NCI-H2081 treated with DMSO at 0.1 percent for 48 hours (cell line): ENCODE results near the gene SH3RF2.

ENCODE experiments used
- DNase-seq: peaks from one replicate; lab custom pipeline; 2025; lab: John Stamatoyannopoulos, UW

The SH3RF2 gene

DNA sequence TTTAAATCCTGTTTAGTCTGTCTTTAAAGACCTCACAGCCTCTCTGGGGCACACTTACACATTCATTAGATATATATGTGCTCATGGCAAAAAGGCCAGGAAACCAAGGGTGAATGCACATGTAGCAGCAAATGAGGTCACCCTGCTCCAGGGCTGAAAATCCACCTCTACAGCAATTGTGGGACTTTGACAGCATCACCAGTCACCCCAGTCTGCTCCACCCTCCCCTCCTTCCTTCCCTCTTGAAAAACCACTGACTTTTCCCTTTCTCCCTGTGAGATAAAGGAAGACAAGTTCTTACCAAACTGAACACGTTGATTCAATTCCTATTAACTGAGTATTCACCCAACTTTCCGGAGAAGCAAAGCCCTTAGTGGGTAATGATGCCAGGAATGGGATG is 15.2 kb upstream of the SH3RF2 start:
- DNase-seq = no peak

DNA sequence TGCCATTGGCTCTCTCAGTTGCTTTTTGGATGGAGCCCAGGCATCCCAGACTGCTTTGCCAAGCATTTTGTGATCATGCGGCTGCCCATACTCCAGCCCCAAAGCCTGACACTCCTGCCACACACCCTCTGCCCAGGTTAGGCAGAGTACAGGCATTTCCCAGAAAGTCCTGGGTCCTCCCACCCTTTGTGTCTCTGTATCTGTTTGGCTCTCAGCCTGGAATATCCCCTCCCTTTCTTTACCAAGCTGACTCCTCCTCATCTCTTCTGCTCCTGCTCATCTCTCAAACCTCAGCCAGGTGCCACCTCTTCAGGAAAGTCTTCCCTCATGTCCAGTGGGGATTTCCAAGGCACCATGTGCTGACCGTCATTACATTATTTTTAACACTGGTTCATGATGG is 14.3 kb upstream of the SH3RF2 start:
- no peak for DNase-seq

DNA sequence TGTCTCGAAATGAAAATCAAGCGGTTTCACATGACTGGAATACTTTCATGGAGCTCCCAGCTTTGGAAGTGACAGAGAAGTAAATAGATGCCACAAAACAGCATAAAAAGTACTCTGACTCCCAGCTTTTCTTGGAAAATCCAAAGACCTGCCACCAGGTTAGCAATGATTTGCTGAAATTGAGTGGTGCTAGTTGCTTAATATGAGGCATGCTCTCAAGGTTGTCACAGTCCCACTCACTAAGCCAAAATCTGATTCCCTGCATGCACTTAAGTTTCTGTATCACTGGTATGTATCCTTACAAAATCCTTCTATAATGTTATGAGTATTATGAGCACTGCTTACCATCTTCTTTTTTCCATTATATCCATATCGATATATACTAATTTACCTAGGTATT is 13.0 kb upstream of the SH3RF2 start:
- no peak for DNase-seq

DNA sequence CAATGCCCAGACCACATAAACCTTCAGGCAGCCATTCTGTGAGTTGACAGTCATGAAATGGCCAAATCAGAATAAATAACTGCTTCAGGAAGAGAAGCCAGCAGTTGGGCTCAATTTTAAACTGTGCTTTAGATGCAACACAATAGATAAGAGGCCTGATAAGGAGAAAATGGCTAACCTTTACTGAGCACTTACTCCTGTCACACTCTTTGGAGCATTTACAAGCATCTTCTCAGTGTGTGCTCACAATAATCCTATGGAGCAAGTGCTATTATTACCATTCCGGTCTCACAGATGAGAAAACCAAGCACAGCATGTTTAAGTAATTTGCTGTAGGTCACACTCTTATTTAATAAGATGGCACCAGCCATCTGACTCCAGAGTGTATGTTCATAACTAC is 11.5 kb upstream of the SH3RF2 start:
- no peak for DNase-seq

DNA sequence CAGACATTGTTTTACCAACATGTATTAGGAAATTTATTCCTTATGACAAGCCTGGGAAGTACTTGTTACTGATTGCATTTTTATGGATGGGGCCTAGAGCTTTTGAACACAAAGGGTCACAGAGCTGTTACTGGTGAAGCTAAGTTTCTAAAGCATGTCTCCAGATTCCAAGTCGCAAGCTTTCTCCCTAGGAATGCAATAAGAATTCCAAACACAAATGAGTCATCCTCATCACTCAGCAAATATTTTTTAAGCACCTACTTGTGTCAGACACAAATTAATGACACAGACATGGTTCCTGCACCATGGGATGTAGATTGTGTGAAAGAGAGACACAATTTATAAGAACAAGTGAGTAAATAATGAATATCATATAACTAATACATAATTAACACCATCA is 11.0 kb upstream of the SH3RF2 start:
- no peak for DNase-seq

DNA sequence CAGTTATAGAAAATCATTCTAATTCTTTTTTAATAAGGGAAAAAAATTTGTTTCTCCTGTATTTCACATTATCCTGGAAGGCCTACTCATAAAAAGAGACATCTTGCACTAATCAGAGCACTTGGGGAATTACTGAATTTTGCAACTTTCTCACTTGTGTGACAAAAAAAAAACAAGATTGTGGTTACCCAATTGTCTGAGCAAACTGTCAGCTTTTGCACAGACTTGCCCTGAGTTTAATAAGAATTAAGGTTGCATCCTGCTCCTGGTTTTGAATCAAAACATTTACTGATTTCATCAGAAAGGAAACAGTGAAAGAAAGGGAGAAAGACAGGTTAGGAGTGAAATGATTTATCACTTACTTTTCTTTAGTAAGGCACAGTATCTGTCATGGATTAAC is 10.6 kb upstream of the SH3RF2 start:
- no peak for DNase-seq

DNA sequence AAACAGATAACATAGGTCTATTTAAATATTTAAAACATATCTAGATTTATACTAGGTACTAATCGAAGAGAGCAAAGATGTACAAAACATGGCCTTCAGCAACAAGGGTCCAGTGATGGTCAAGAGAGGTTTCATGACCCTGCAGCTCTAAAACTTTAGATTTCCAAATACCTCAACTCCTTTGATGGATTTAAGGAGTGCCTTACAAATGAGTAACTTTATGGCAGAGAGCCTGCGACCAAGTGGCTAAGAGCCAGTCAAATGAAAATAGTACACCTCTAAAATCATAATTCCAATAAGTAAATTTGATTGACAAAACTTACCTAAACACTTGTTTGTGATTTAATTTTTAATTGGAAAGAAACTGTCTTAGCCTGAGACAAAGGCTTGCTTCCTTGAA is 4.7 kb upstream of the SH3RF2 start:
- no peak for DNase-seq

DNA sequence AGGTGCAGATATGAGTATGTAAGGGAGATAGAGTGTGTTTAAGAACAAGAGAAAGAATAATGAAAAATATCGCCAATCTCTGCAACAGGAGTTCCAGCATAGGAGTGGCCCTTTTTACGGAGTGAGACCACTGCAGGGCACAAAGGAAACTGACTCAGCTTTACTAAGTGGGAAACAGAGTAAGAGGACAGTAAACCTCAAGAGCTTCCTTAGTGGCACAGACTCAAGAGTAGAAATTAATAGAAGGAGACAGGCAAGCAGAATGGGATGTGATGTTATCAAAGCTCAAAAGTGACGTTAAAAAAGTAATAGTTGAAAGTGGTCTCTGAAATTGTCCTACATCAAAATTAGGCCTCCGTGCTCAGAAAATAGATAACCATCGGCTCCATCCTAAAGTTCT is 2.1 kb upstream of the SH3RF2 start:
- no peak for DNase-seq

DNA sequence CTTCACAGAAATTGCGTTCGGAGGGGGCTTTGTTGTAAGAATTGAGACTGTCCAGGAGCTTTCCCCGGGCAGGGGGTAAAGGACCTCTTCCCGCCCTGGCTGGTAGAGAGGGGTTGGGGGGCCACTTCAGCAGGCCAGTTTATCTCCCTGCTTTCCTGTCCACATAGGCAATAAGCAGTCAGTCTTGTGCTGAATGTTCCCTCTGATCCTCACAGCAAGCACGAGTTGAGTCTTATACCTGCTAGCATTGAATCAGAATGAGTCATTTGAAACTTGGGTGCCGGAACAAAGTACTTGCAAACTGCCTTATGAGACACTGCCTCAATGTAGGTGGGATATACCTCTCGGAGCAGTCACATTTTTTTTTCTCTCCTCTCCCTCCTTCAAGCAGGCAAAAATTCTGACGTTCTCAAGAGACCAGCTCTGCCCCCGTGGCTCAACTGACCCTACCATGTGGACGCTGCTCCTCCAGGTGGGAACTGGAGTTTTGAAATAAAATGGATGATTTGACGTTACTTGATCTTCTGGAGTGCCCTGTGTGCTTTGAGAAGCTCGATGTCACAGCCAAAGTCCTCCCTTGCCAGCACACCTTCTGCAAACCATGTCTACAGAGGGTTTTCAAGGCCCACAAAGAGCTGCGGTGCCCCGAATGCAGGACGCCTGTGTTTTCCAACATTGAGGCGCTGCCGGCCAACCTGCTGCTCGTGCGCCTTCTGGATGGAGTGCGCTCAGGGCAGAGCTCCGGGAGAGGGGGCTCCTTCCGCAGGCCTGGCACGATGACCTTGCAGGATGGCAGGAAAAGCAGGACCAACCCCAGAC is 1.3 kb downstream of the SH3RF2 start:
- DNase-seq = no peak

DNA sequence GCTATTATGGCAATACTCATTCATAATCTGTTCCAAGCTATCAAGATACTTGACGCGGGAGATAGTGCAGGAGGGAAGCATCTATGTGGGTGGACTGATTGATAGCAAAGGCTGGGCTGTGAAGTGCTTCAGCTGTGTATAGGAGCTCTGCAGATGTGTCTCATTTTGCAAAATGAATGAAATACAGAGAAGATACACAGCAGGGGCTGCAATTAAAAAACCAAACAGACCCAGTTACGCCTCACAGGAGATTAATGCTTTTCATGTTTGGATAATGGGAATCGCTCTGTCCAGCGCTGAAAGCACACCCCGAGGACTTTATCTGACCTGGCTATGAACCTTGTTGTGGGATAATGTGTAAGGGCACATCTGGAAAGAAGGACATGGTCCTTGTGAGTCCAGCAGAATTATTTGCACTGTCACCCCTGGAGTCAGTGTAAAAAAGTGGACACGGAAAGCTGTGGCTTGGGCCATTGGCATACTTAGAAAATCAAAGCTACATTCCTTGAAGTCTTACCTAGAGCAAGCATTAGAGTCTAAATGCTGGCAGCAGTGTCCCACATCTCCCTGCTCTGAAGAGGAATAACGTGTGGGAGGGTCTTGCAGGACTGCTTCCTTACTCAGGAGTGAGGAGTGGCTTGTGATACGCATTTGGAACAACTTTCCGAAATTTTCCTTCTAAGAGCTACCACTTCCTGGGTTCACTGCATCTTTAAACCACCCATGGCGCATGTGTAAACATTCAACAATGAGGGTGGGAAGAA is 2.6 kb downstream of the SH3RF2 start:
- DNase-seq = no peak

DNA sequence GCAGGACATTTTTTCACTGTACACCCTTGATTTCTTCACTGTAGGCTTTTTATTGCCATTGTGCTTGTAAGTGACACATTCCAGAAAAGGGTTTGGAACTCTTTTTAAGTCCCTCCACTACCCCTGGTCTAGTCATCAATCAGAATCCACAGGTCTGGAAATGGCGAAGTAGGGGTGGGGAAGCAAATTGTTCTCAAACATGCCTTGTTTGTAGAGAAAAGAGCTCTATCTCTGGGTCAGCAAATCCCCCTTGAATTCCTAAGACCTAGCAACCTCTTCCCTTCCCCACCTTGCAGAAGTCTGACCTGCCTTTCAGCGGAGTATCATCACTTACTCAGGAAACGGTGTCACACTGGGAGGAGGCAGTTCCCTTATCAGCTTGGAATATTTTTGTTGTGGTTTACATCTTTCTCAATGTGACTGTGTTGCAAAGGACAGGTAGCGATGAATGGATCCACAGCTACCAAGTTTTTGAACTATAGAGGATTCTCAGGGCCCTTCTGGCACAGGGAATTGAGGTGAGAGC is 3.2 kb downstream of the SH3RF2 start:
- no peak for DNase-seq

DNA sequence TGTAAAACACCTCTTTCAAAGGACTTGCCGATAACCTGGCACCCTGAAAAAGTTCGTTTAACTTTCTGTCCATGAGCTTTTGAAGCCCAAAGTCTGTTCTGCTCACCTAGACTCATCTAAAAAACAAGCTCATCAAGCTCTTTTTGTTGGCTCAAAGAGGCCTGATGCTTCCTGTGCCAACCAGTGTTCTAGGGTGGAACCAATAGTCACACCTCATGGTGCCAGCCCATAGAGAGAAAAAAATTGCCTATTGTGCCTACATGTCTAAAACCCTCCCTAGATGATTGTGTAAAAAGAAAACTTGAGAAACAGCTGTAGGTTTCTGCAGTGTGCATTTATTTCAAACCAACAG is 4.7 kb downstream of the SH3RF2 start:
- no peak for DNase-seq

DNA sequence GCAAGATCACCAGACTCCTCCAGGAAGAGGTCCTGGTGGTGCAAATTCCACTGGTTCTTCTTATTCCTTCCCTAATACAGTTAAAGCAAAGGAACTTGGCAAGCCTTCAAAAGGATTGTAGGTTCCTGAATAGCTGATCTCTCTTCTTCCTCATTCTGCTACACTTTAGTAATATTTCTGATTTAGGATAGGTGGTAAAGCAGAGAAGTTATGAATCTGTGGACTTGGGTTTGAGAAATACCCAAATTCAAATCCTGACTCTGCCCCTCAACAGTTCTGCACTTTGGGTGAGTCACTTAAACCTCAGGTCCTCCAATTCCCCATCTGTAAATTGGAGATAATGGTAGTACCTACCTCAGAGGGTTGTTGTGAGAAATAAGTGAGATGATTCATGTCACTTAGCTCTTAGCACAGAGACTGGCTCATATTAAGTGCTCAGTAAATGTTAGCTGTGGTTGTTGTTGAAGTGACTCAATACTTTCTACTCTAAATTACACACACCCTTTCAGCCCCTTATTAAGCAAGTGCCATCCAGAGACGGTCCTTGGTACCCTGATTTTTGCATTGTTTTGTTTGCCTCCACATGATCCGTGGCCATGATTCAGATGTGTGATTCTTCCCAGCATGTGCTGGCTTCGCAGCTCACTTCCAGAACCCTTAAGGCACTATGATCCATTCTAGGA is 5.2 kb downstream of the SH3RF2 start:
- no peak for DNase-seq

DNA sequence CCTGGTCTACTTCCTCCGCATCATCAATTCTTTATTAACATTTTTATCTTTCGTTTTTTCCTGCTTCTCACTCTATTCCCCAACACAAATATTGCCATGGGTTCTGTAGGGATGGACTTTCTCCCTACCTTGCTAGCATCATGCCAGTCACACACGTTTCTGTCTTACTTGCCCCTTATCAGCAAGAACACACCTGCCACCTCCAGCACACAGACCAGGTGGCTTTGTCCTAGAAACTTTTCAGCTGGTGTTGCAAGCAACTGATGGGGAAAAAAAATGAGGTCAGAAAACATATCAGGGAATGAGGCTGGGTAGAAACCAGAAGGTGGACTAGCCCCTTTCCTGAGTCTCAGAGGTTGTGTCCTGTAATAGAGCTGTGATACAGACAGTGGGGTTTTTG is 5.8 kb downstream of the SH3RF2 start:
- DNase-seq = no peak

DNA sequence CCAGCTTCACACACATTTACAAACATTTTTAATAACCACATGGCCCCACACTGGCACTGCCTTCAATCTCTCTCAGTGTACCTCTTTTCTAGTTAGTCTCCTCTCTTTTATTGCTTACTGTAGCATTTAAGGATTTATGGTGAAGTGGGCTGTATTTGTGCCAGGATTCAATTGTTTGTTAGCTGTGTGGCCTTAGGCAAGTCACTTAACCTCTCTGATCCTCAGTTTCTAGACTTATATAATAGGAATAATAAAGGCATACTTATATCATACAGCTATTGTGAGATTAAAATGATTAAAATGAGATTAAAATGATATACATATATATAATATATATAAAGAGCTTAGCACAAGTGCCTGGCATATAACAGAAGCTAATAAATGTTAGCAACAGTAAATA is 6.4 kb downstream of the SH3RF2 start:
- DNase-seq = no peak

DNA sequence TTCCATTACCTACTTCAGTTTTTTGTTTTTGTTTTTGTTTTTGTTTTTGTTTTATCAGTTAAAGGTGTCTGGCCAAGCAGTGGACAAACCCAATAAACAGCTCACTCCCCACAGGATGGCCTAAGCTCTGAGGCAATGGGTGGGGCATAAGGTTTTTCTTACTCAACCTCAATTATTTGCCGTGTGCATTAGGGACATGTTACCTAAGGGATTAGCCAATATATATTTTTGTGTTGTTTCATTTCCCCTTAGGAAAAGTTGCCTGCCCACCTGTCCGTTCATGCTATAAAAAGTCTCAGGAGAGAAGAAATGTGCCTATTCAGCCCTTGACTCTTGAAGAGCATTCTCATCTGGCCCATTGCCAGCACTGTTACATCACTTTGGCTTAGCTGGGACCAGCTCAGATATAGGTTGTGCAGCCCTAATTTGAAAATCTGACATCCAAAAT is 7.3 kb downstream of the SH3RF2 start:
- no peak for DNase-seq

DNA sequence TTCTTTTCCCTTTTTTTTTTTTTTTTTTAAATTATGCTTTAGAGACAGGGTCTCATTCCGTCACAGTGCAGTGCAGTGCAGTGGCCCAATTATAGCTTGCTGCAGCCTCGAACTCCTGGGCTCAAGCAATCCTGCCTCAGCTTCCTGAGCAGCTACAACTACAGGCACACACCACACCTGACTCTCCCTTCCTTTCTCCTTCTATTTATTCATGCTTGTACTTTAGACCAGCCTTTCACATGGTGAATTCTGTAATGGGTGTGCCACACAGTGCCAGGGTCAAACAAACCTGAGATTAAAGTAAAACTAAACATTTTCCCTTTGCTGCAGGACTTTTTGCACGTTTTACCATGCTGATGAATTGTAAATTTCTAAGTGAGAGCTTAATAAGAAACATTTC is 8.0 kb downstream of the SH3RF2 start:
- no peak for DNase-seq

DNA sequence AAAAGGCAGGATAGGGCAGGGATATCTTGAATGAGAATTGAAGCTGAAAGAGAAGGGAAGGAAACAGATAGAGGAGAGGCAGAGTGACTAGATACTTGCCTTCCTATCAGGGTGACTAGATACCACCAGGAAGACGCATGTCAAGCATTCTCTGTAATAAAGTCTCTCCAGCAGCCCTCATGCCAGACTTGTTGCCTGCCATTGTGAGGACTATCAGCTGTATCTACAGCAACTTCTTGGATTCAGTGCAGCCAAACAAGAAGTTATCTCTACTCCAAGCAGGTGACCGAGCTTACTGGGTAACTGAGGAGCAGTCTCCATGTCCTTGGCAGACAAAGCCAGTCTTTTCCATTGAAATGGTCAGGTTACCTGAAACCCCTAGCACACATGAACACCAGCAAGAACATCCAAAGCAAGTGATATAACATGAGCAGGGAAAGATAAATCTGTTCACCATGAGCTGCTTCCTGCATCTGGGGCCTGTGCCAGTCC is 9.3 kb downstream of the SH3RF2 start:
- no peak for DNase-seq

DNA sequence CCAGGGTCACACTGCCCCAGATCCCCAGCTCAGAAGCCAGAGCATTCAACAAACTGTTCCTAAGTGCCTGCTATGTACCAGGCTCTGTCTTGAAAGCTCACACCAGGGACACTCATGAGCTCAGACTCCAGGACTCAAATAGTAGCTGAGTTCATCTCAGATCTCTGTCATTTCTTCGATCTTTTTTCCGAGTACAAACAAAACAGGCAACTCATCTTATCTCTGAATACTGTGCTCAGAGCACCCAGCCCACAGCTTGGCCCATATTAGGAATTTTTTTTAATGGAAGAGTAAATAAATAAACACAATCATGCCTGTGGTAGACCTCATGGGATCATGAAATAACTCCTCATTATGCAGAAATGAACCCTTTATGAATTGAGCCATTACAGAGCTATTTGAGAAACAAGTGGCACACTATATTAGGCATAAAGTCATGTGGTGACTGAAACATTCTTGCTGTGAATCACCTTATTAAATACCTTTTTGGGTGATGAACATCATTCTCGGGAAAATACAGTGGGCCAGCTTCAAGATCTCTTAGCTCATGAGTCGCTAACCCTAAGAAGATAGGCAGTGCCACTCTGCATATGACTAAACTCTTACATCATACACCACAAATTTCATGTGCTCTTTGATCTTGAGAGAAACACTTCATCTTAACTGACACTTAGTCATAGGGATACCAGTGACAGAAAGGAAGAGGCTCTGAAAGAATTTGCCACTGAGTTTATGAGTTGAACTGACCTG is 9.9 kb downstream of the SH3RF2 start:
- DNase-seq = no peak

DNA sequence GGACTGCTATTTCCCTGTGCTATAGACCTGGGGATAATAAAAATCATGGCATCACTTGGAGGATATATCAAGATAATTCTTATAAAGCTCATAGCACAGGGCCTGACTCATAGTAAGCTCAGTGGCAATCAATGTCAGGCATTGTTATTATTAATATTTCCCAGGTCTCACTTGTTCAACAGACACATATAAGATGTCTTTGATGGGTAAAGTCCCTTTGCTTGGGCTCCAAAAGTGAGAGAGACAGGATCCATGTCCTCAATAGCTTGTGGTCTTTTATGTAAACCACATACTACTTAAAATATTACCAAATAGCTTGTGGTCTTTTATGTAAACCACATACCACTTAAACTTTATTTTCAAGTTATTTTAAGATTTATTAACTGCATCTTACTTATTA is 11.2 kb downstream of the SH3RF2 start:
- DNase-seq = no peak

DNA sequence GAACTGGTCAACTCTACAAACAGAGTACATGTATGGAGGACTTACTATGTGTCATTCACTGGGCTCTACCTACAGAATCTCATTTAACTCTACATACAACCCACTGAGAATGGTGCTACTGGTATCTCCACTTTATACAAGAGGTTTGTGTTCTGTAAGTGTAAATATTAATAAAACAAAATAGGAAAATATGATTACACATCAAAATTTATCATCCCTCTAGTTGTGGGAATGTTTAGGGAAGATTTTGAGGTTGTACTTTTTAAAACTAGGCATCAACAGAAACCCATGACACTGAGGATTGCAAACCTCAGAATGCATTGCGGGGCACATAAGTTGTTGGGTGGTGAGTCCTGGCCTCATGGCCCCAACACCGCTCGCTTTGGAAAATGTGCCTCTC is 11.7 kb downstream of the SH3RF2 start:
- DNase-seq = no peak

DNA sequence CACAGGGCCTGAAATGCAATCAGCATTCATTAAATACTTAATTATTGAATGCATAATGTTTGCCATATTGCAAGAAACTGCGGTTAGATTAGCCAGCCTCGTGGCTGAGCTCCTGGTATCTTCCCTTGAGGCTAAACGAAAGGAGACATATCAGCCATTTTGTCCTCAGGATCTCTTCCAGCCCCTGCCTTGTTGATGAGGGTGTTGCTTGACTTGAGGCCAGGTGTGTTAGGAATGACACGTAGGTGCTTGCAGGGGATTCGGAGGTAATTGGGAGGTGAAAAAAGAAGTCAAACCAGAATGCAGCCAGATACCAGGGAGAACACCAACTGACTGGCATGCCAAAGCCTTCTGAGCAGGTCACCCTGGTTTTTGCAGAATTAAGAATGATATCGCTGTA is 12.5 kb downstream of the SH3RF2 start:
- no peak for DNase-seq
